ENCODE results near the gene TPM2.

Gene TPM2

GRCh38 chr9:35729700-35730485, 40.2 kb upstream of the TPM2 start:
- Histone ChIP-seq H3K79me2 (ENCODE audit: control insufficient read depth, insufficient read depth, low read length, unreplicated experiment) (peaks cover 90% of the 10 kb centered on the region), H3K4me1 (ENCODE audit: control insufficient read depth, insufficient read depth, low read length, unreplicated experiment) (peaks cover 54% of the 10 kb centered on the region), H3K27me3 (ENCODE audit: insufficient read depth, low read length) (no peaks in the 10 kb centered on the region), H3K36me3 (ENCODE audit: insufficient read depth, low read length) (peaks cover 9% of the 10 kb centered on the region), H2AFZ (ENCODE audit: low read length, unreplicated experiment) (no peak overlapping the region), H3K4me3 (ENCODE audit: low read depth, low read length) (peak overlapping the region; percentile 86), H3K27ac (ENCODE audit: low read depth, low read length) (peak overlapping the region; percentile 87)

DNA sequence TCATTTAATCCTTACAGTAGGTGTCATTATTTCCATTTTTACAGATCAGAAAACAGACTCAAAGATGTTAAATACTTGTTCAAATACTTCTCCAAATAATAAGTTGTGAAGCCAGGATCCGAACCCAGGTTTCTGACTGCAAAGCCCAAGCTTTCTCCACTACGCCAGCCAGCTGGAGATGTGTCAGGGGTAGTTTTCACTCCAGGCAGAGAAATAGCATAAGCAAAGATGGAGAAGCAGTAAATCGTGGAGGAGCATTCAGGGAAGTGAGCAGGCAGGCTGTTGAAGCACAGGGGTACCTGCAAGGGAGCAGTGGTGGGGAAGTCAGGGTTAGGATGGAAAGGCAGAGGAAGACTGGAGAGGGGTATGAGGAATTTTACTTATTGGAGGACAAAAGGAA, 39.4 kb upstream of the TPM2 start:
- Histone ChIP-seq H2AFZ (ENCODE audit: low read length, unreplicated experiment) (no peak overlapping the region), H3K27me3 (ENCODE audit: insufficient read depth, low read length) (no peaks in the 10 kb centered on the region), H3K79me2 (ENCODE audit: control insufficient read depth, insufficient read depth, low read length, unreplicated experiment) (peaks cover 90% of the 10 kb centered on the region), H3K4me1 (ENCODE audit: control insufficient read depth, insufficient read depth, low read length, unreplicated experiment) (peaks cover 50% of the 10 kb centered on the region), H3K4me3 (ENCODE audit: low read depth, low read length) (peak overlapping the region; percentile 86), H3K27ac (ENCODE audit: low read depth, low read length) (peak overlapping the region; percentile 87), H3K36me3 (ENCODE audit: insufficient read depth, low read length) (peaks cover 16% of the 10 kb centered on the region)

DNA sequence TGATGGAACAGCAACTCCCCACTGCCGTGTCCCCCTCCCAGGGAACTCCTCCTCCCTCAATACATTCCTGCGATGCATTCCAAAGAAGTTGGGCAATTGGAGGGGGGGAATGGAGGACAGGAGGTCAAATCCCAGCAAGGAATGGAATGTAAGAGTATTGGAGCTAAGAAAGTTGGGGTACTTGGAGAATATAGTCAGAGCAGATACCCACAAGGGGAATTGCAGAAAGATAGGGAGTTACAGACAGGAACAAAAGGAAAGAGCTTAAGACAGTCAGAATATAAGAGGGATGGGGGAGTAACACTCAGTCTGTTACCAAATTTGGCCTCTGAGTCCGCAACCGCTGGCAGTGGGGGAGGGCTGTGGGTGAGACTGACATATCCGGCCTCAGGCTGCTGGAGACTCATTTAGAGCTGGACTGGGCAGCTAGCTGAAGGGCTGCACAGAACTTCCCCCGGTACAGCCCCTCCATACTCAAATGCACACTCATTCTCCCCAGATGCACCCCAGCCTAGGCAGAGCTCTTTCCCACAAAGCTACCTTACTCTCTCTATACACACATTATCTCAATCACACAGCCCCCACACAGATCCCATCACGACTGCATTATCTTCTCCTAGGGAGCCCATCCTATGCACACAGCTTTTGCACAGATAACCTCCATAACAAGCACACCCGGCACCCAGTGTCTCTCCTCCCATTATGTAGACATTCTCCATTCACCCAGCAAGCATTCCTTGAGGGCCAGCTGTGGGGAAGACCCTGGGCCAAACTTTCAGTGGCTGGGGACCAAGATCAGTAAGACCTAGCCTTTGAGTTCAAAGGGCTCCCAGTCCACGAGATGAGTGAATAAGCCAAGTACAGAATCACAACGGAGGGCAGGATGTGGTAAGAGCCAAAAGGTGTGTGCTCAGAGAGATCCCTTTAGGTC, 38.6 kb upstream of the TPM2 start:
- Histone ChIP-seq H3K36me3 (ENCODE audit: insufficient read depth, low read length) (peaks cover 23% of the 10 kb centered on the region), H3K79me2 (ENCODE audit: control insufficient read depth, insufficient read depth, low read length, unreplicated experiment) (peaks cover 89% of the 10 kb centered on the region), H2AFZ (ENCODE audit: low read length, unreplicated experiment) (no peak overlapping the region), H3K4me1 (ENCODE audit: control insufficient read depth, insufficient read depth, low read length, unreplicated experiment) (peaks cover 42% of the 10 kb centered on the region), H3K27me3 (ENCODE audit: insufficient read depth, low read length) (no peaks in the 10 kb centered on the region), H3K4me3 (ENCODE audit: low read depth, low read length) (peak overlapping the region; percentile 86), H3K27ac (ENCODE audit: low read depth, low read length) (peak overlapping the region; percentile 87)

GRCh38 chr9:35727676-35728040, 37.9 kb upstream of the TPM2 start:
- H3K27ac ChIP-seq (ENCODE audit: low read depth, low read length), result peak overlapping the region; percentile 87
- no peaks in the 10 kb centered on the region for H3K27me3 ChIP-seq (ENCODE audit: insufficient read depth, low read length)
- peaks cover 23% of the 10 kb centered on the region for H3K36me3 ChIP-seq (ENCODE audit: insufficient read depth, low read length)
- H3K4me1 ChIP-seq (ENCODE audit: control insufficient read depth, insufficient read depth, low read length, unreplicated experiment), result peaks cover 42% of the 10 kb centered on the region
- peak overlapping the region; percentile 86 for H3K4me3 ChIP-seq (ENCODE audit: low read depth, low read length)
- no peak overlapping the region for H2AFZ ChIP-seq (ENCODE audit: low read length, unreplicated experiment)
- peaks cover 84% of the 10 kb centered on the region for H3K79me2 ChIP-seq (ENCODE audit: control insufficient read depth, insufficient read depth, low read length, unreplicated experiment)

DNA sequence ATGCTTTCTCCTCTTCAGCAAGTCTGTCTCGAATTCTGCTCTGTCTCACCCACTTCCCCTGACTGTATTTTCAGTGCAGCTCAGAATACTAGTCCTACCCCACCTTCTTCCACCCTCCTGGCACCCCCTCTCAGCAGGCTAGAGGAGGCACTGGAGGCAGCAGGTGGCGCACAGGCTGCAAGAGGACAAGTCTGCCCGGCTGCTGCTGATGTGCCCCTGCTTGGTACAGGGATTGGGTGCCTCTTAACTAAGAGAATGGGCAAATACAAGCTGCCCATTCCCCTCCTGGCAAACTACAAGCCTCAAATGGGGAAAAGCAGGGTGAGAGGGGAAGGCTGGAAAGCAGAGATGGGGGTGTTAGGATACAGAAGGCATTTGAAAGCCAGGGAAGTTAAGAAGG, 37.2 kb upstream of the TPM2 start:
- Histone ChIP-seq H3K4me3 (ENCODE audit: low read depth, low read length) (peak overlapping the region; percentile 86), H3K79me2 (ENCODE audit: control insufficient read depth, insufficient read depth, low read length, unreplicated experiment) (peaks cover 89% of the 10 kb centered on the region), H3K4me1 (ENCODE audit: control insufficient read depth, insufficient read depth, low read length, unreplicated experiment) (peaks cover 42% of the 10 kb centered on the region), H3K27me3 (ENCODE audit: insufficient read depth, low read length) (no peaks in the 10 kb centered on the region), H3K36me3 (ENCODE audit: insufficient read depth, low read length) (peaks cover 29% of the 10 kb centered on the region), H3K27ac (ENCODE audit: low read depth, low read length) (peak overlapping the region; percentile 87), H2AFZ (ENCODE audit: low read length, unreplicated experiment) (no peak overlapping the region)

DNA sequence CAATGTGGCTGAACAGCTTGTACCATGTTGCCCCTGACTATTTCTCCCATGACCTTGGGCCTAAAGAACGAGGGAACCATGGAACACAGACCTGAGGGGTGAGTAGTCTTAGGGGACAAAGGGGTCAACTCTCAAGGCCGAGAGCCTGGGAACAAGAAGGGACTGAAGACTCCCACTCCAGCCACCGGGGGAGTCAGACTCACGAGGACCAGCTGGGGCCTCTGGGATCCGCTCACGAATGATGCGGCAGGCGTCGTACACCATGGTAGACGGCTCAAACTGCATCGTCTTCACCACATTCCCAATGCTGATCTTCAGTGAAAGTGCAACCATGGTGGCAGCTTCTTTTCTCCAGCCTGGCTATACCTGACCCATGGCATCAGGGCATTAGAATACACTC, 35.6 kb upstream of the TPM2 start:
- H3K4me3 ChIP-seq (ENCODE audit: low read depth, low read length), result no peak overlapping the region
- no peak overlapping the region for H2AFZ ChIP-seq (ENCODE audit: low read length, unreplicated experiment)
- no peak overlapping the region for H3K27ac ChIP-seq (ENCODE audit: low read depth, low read length)
- H3K4me1 ChIP-seq (ENCODE audit: control insufficient read depth, insufficient read depth, low read length, unreplicated experiment), result peaks cover 40% of the 10 kb centered on the region
- H3K27me3 ChIP-seq (ENCODE audit: insufficient read depth, low read length), result no peaks in the 10 kb centered on the region
- H3K79me2 ChIP-seq (ENCODE audit: control insufficient read depth, insufficient read depth, low read length, unreplicated experiment), result peaks cover 78% of the 10 kb centered on the region
- H3K36me3 ChIP-seq (ENCODE audit: insufficient read depth, low read length), result peaks cover 44% of the 10 kb centered on the region

DNA sequence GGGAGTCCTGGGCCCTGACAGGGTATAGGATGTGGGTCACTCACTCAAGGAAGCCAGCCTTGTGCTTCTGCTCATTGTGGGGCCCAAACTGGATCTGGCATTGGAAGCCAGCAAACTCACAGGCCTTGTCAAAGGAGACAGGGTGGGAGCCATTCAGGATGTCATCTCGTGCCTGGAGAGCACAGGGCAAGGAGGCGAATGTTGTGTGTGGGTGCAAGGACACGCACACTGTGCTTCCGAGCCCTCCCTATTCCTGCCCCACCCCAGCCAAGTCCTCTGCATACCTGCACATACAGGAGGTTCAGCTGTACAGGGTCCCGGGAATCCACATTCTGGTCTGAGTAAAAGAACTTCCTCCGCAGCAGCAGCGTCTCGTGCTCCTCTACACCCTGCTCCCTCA, 34.2 kb upstream of the TPM2 start:
- Histone ChIP-seq H3K36me3 (ENCODE audit: insufficient read depth, low read length) (peaks cover 54% of the 10 kb centered on the region), H3K79me2 (ENCODE audit: control insufficient read depth, insufficient read depth, low read length, unreplicated experiment) (peaks cover 64% of the 10 kb centered on the region), H3K4me3 (ENCODE audit: low read depth, low read length) (no peak overlapping the region), H3K27ac (ENCODE audit: low read depth, low read length) (no peak overlapping the region), H3K4me1 (ENCODE audit: control insufficient read depth, insufficient read depth, low read length, unreplicated experiment) (peaks cover 26% of the 10 kb centered on the region), H3K27me3 (ENCODE audit: insufficient read depth, low read length) (no peaks in the 10 kb centered on the region), H2AFZ (ENCODE audit: low read length, unreplicated experiment) (no peak overlapping the region)

- Histone ChIP-seq H2AFZ (ENCODE audit: low read length, unreplicated experiment) (no peak overlapping the region), H3K4me3 (ENCODE audit: low read depth, low read length) (no peak overlapping the region), H3K79me2 (ENCODE audit: control insufficient read depth, insufficient read depth, low read length, unreplicated experiment) (peaks cover 62% of the 10 kb centered on the region), H3K27me3 (ENCODE audit: insufficient read depth, low read length) (no peaks in the 10 kb centered on the region), H3K27ac (ENCODE audit: low read depth, low read length) (no peak overlapping the region), H3K4me1 (ENCODE audit: control insufficient read depth, insufficient read depth, low read length, unreplicated experiment) (peaks cover 21% of the 10 kb centered on the region), H3K36me3 (ENCODE audit: insufficient read depth, low read length) (peaks cover 59% of the 10 kb centered on the region)
These were observed 33.7 kb upstream of the TPM2 start for GRCh38 chr9:35723426-35723825.

DNA sequence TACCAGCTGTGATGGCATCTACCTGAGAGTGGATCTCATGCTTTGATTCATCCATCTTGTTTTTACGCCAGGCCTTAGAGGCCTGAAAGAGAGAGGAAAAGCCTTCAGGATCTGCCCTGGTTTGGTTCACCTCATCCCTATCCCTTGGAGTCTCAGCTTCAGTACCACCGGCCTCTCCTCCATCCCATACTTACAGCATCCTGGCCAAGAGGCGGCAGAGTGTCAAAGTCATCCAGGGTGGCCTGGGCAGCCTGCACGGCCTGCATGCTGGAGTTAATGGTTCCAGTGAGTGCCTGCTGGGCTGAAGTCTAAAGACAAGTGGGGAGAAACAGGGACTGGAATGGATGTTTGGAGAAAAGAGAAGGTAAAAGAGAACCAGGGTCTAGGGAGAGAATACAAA, 29.8 kb upstream of the TPM2 start:
- no peak overlapping the region for H3K4me3 ChIP-seq (ENCODE audit: low read depth, low read length)
- H3K27me3 ChIP-seq (ENCODE audit: insufficient read depth, low read length), result no peaks in the 10 kb centered on the region
- H3K27ac ChIP-seq (ENCODE audit: low read depth, low read length), result no peak overlapping the region; the same call in 1 of the 2 replicates
- no peaks in the 10 kb centered on the region for H3K4me1 ChIP-seq (ENCODE audit: control insufficient read depth, insufficient read depth, low read length, unreplicated experiment)
- H3K36me3 ChIP-seq (ENCODE audit: insufficient read depth, low read length), result peaks cover 74% of the 10 kb centered on the region
- peaks cover 30% of the 10 kb centered on the region for H3K79me2 ChIP-seq (ENCODE audit: control insufficient read depth, insufficient read depth, low read length, unreplicated experiment)
- no peak overlapping the region for H2AFZ ChIP-seq (ENCODE audit: low read length, unreplicated experiment)

DNA sequence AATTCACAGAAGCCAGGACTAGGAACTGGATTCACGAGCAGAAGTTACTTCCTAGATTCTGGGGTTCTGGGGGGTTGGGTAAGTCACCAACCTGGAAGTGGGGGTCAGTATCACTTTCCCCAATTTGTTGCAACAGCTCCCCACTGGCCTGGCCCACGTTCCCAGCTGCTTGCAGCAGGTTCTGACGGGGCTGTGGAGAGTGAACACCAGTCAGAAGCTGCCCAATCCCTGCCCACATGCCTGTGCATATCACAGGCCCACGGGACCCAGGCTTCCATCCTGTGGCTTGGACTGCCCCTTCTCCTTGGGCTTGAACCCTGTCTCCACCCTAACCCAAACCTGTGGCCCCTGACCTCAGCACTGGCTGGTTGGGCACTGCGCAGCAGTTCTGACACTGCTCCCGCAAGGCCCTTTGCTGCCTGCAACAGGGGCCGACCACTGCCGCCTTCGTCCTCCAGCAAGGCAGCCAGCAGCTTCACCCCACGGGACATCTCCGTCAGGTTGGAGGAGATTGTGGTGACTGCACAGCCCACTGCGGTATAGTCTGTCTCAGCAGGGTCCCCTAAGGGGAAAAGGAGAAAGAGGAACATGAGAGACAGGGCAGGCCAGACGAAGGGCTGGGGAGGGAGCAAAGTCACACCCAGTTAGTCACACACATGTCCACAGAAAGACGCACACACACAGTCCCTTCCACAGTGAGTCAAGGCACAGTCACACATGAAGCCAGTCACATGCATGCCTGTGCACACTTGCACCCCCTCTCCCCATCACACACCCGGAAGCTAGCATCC, 29.2 kb upstream of the TPM2 start:
- peaks cover 24% of the 10 kb centered on the region for H3K79me2 ChIP-seq (ENCODE audit: control insufficient read depth, insufficient read depth, low read length, unreplicated experiment)
- peaks cover 71% of the 10 kb centered on the region for H3K36me3 ChIP-seq (ENCODE audit: insufficient read depth, low read length)
- no peaks in the 10 kb centered on the region for H3K27me3 ChIP-seq (ENCODE audit: insufficient read depth, low read length)
- no peak overlapping the region for H3K4me3 ChIP-seq (ENCODE audit: low read depth, low read length)
- H2AFZ ChIP-seq (ENCODE audit: low read length, unreplicated experiment), result no peak overlapping the region
- no peaks in the 10 kb centered on the region for H3K4me1 ChIP-seq (ENCODE audit: control insufficient read depth, insufficient read depth, low read length, unreplicated experiment)
- H3K27ac ChIP-seq (ENCODE audit: low read depth, low read length), result peak overlapping the region; percentile 15; the same call in 1 of the 2 replicates

Data from ACC112 (cell line).